ENCODE results near the gene KSR1. TPM values are rescaled to one million over a fixed set of nuclear protein-coding genes. Genes with fewer than 3 reads are reported as not detected.

Gene KSR1
- total RNA-seq, 6 donors from 2014 or later, result 23.0 to 94.3 (median 60.9) TPM

- ATAC-seq (ENCODE audit: low FRiP score in 2 of 2), result no peak
- Histone ChIP-seq H3K27me3 (no peaks in the 10 kb centered on the region), H3K36me3 (no peaks in the 10 kb centered on the region), H3K4me1 (peaks cover 0 to 24% (median 7%) of the 10 kb centered on the region in 4 donors), H3K9me3 (no peaks in the 10 kb centered on the region), H3K27ac (no peak overlapping the region), H3K4me3 (no peak overlapping the region)
- TF ChIP-seq POLR2A (IDR thresholded peaks at IDR 0.05) (no peak), CTCF (IDR thresholded peaks at IDR 0.05) (no peak), POLR2AphosphoS5 (IDR thresholded peaks at IDR 0.05) (no peak)
- 85% methylated on average over 15 of the region's 15 CpGs for WGBS, 2 donors
- no peak for DNase-seq
Observed at GRCh38 chr17:27506348-27507218, 50.3 kb downstream of the KSR1 start.

- TF ChIP-seq EP300 (IDR thresholded peaks at IDR 0.05) (no peak), POLR2AphosphoS5 (IDR thresholded peaks at IDR 0.05) (no peak), POLR2A (IDR thresholded peaks at IDR 0.05) (no peak), CTCF (IDR thresholded peaks at IDR 0.05) (no peak)
- Histone ChIP-seq H3K9me3 (no peaks in the 10 kb centered on the region), H3K4me1 (peaks cover 0 to 14% (median 4%) of the 10 kb centered on the region in 4 donors), H3K27me3 (no peaks in the 10 kb centered on the region), H3K36me3 (no peaks in the 10 kb centered on the region), H3K27ac (no peak overlapping the region), H3K4me3 (no peak overlapping the region)
- ATAC-seq (ENCODE audit: low FRiP score in 2 of 2) (no peak), DNase-seq (no peak)
- WGBS, 2 donors, result 74 to 88% methylated on average over 3 to 10 of the region's 10 CpGs
Observed at GRCh38 chr17:27511168-27511883, 55.1 kb downstream of the KSR1 start.

GRCh38 chr17:27512031-27512430 lies 55.8 kb downstream of the KSR1 start:
- 77 to 86% methylated on average over 2 of the region's 2 CpGs for WGBS, 2 donors
- Histone ChIP-seq H3K4me3 (no peak overlapping the region), H3K27ac (no peak overlapping the region), H3K4me1 (peaks cover 0 to 14% (median 4%) of the 10 kb centered on the region in 4 donors), H3K36me3 (no peaks in the 10 kb centered on the region), H3K27me3 (no peaks in the 10 kb centered on the region), H3K9me3 (no peaks in the 10 kb centered on the region)
- TF ChIP-seq POLR2A (IDR thresholded peaks at IDR 0.05), result no peak
- no peak for TF ChIP-seq POLR2AphosphoS5 (IDR thresholded peaks at IDR 0.05)
- no peak for TF ChIP-seq CTCF (IDR thresholded peaks at IDR 0.05)
- no peak for TF ChIP-seq EP300 (IDR thresholded peaks at IDR 0.05)
- ATAC-seq (ENCODE audit: low FRiP score in 2 of 2) (no peak), DNase-seq (no peak)

GRCh38 chr17:27512511-27513346 lies 56.5 kb downstream of the KSR1 start:
- Histone ChIP-seq H3K4me1 (peaks cover 0 to 14% (median 5%) of the 10 kb centered on the region in 4 donors), H3K36me3 (no peaks in the 10 kb centered on the region), H3K4me3 (no peak overlapping the region), H3K27ac (no peak overlapping the region), H3K27me3 (no peaks in the 10 kb centered on the region), H3K9me3 (no peaks in the 10 kb centered on the region)
- DNase-seq (no peak), ATAC-seq (ENCODE audit: low FRiP score in 2 of 2) (no peak)
- TF ChIP-seq POLR2AphosphoS5 (IDR thresholded peaks at IDR 0.05), result no peak
- no peak for TF ChIP-seq CTCF (IDR thresholded peaks at IDR 0.05)
- no peak for TF ChIP-seq EP300 (IDR thresholded peaks at IDR 0.05)
- TF ChIP-seq POLR2A (IDR thresholded peaks at IDR 0.05), result no peak
- 68 to 71% methylated on average over 15 of the region's 15 CpGs for WGBS, 2 donors

Data from upper lobe of left lung (tissue), 6 donors.